GF-D8 (cell line): ENCODE measurements around the gene ANKRD44.

Experiments used
- DNase-seq: peaks from one replicate; lab custom pipeline; 2025; lab: John Stamatoyannopoulos, UW

The ANKRD44 gene

GRCh38 chr2:197207598-197207997, 103.0 kb downstream of the ANKRD44 start:
- no peak for DNase-seq

DNA sequence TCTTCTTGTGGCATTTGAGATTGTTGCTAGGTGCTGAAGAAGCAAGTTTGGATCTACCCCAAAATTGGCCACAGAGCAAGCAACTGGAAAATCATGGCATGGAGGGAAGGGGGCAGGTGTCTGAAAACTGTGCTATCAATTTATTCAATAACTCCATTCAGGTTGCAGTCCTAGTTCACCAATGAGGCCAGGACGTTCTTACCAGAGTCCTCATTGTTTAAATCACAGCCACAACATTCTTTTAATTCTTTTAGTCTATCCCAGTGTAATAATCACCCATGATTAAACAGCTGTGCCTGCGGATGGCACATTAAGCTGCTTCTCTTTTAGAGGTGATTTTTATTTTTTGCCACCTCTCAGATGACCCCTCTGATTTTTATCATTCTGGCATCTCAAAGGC, 103.5 kb downstream of the ANKRD44 start:
- no peak for DNase-seq

DNA sequence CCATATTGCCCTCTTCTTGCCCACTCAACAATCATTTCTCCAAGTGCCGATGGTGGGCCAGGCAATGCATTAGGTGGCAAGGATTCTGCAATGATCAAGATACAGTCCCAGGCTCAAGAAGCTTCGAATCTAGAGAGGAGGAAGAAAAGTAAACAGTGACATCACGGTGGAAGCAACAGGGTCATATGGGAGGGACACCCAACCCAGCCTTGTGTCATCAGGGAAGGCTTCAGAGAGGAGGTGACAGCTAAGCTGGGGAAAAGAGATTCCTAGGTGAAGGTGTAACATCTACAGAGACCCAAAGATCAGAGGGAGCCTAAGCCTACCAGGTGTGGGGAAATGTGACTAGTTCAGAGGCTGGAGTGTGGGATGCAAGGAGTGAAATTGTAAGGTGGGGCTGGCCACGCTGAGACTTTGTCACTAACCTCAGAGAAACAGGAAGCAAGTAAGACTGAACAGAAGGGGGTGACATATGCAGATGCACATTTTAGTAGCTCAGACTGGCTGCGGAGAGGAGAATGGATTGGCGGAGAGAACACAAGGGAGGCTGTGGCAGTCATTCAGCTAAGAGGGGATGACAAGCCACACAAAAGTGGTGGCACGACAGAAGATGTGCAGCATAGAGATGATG, 104.9 kb downstream of the ANKRD44 start:
- DNase-seq: no peak

DNA sequence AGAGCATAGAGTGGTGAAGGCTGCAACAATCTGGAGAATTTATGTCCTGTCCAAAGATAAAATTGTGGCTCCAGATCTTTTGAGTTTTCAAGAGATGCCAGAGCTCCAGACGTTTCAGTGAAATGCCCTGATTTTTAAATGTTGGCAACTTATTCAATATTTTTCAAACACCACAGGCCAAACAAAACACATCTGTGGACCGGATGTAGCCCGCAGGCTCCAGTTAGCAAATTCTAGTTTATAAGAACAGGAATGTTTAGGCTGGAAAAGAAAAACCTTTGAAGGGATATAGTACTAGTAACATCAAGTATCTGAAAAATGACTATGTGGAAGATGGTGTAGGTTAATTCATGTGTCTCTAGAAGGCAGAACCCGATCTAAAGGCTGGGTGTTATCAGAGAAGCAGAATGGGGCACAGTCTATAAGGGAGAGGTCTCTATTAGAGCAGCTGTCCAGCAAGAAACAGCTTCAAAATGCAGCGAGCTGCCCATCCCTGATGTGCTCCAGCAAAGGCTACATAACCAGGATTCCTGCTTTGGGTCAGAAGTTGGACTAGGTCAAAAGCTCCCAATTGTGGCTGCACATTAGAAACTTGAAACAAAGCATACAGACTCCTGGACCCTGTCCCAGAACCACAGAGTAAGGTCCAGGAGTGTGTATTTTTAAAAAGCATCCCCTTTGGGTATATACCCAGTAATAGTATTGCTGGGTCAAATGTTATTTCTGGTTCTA, 105.9 kb downstream of the ANKRD44 start:
- no peak for DNase-seq

- DNase-seq: no peak
Measured at GRCh38 chr2:197201874-197202273, 108.7 kb downstream of the ANKRD44 start.

GRCh38 chr2:197200762-197201058, 109.9 kb downstream of the ANKRD44 start:
- no peak for DNase-seq

DNA sequence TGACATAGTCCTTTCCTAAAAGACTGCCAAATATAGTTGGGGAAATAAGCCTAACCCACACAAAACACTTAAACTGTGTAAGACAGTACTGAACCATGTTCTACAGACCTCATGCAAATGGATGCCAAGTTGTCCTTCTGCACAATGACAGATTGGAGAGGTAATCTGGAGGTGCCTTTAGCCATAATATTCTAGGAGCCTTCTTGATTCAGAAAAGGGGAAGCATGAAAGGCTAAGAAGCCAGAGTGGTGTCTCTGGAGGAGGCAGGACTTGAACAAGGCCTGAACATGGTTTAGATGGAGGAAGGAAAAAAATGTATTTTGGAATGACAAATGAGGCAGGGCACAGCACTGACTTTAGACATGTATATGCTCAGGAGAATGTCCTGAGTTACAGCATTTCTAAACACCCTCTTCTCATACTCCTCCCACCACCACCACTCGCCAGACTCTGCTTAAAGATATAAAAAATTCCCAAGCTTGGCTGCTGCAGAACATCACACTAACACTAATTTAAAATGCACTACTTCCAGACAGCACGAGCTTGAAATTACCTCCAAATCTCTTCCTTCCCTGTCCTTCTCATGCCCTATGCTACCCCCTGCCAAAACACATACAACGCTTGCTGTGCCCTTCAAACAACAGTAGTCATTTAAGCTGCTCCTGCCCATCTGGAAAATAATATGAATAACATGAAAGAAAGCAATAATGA, 110.4 kb downstream of the ANKRD44 start:
- DNase-seq: peak; percentile 12

- DNase-seq: peak; percentile 99
Measured at GRCh38 chr2:197198890-197199289, 111.7 kb downstream of the ANKRD44 start.

- no peak for DNase-seq
Measured at GRCh38 chr2:197197895-197198311, 112.7 kb downstream of the ANKRD44 start.

DNA sequence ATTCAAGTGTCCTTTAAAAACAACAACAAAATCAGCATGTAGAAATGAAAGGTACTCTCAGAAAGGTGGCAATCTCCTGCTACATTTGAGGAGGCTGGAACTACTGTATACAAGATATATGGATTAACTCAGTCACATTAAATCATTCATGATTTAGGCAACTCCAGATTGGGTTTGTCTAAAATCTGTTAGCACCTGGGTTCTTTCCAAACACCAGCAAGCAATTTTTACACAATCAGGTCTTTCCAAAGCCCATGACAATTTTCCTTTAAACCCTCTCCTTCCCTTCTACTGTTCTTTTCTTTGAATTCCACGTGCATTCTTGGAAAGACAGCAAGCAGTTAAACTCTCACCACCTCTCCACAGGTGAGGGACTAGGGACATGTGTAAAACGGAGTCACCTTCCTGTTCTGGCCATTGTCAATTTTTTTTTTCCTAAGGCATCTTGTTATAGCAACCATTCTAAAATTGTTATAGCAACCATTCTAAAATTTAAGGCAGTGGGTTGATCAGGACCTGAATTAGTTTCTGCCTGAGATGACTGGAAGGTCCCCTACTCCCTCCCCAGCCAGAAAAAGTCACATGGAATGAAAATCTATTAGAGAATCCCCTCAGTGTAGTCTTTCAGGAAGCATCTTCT, 113.9 kb downstream of the ANKRD44 start:
- DNase-seq: peak; percentile 15

- no peak for DNase-seq
Measured at GRCh38 chr2:197195518-197195917, 115.1 kb downstream of the ANKRD44 start.

DNA sequence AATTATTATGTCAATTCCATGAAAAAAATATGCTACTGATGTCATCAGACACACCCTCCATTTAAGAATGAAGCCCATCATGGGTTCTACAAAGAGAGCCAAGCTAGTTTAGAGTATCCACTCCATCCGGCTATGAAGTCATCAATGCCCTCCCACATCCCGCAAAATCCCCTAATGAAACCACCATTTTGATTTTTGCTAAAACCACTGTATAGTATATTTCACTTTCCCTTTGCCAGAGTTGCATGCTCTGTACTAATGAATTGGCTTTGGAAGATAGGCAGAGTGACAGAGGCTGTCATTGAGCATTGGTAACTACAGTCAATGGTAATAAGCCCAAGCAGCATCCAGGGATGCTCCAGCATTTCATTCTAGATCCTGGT, 118.6 kb downstream of the ANKRD44 start:
- DNase-seq: no peak

DNA sequence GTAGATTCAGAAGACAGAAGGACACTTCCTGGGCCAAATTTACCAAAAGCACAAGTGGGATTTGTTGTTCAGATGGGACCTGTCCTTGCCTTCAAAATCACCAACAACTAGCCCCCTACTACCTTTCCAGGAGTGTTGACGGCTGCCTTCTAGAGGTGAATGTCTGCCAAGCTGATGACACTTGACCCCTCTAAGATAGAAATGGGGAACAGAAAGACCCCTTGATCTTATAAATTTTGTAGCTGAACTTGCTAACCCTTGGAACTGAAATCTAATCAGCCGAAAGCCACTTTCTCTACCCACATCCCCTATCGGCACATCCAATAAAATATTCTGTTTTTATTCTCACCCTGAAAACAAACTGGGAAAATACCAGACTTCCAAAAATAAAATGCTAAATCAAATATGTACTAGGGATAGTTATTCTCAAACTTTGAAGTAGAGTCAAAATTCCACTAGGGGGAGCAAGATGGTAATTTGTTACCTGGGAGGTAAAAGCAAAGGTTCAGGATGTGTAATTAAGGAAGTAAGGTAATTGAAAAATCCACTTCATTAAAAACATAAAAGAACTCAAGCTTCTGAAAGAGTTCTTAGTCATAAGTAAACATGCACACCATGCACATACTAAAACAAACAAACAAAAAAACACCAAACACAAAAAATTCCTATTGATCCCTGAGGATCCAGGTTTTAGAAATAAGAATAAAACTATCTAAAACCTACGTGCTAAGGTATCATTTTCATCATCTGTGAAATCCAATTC, 119.2 kb downstream of the ANKRD44 start:
- peak; percentile 31 for DNase-seq

DNA sequence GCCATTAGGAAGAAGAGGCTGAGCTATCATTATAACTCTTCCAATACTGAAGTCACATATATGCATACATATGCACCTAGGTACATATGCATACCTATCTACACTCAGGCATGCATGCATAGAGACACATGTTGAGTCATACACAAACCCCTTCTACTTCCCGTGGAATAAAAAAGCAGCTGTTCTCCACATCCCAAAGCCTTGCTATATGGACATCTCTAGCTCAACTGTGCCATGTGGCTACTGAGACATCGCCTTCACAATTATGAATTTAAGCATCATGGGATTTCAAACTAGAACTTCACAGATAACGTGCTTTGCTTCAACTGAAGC, 120.5 kb downstream of the ANKRD44 start:
- DNase-seq: no peak

GRCh38 chr2:197189426-197190099, 121.0 kb downstream of the ANKRD44 start:
- no peak for DNase-seq

GRCh38 chr2:197185676-197186075, 124.9 kb downstream of the ANKRD44 start:
- no peak for DNase-seq

GRCh38 chr2:197184959-197185586, 125.5 kb downstream of the ANKRD44 start:
- no peak for DNase-seq

DNA sequence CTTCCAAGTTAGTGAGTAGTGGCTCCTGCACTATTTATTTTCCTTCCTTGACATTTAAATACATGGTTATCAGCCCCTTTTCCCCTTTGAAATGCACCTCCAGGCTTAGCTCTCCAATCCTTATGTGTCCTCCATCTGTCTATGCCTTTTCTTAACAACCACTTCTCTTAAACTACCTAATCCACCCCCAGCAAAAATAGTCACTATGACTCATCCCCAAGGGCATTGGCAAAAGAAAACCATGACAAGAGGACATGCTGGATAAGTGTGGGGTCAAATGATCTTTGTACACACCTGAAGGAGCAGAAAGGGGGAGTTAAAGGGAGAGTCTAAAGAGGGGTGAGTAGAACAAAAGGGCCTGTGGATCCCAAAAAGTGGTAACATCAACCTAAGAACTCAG, 127.2 kb downstream of the ANKRD44 start:
- no peak for DNase-seq

DNA sequence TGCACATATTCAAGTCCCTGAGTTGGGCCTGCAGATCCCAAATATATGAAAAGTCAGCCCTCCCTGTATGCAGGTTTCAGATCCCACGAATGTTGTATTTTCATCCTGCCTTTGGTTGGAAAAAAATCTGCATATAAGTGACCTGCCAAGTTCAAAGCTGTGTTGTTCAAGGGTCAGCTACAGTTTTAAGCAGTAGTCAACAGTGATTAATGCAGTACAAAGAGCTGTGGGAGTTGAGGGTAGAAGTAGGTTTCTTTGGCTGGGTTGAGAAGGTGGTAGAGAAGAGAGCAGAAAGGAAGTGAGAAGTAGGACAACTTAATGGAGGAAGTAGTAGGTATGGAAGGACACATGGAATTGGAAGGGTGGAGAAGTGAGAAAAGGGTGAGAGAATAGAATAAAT, 127.9 kb downstream of the ANKRD44 start:
- DNase-seq: no peak

DNA sequence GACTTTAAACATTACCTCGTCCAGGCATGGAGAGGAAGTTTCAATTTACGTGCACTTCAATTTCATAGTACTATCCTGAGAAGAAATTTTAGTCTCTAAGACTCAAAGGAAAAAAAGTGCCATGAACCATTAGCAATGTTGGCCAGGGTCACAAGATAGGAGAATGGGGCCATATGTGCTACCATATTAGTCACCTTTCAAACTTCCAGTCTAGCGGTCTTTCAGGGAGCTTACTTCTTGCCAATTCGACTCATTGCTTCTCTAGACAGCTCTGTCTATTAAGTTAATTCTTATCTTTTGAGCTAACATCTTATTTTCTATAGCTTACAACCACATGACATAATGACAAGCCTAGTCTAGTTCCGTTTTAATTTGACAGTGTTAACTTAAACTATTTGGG, 129.1 kb downstream of the ANKRD44 start:
- DNase-seq: no peak
